GM19324 (cell line): ENCODE measurements around the gene ABAT.

ENCODE experiments used
- ATAC-seq: cut with Tn5 transposase; IDR thresholded peaks from one replicate; pipeline ENCODE4 v1.9.1; 2021; ENCODE audit warnings: mild to moderate bottlenecking, moderate library complexity; ENCODE audit not compliant: unreplicated experiment, low FRiP score

ABAT gene

DNA sequence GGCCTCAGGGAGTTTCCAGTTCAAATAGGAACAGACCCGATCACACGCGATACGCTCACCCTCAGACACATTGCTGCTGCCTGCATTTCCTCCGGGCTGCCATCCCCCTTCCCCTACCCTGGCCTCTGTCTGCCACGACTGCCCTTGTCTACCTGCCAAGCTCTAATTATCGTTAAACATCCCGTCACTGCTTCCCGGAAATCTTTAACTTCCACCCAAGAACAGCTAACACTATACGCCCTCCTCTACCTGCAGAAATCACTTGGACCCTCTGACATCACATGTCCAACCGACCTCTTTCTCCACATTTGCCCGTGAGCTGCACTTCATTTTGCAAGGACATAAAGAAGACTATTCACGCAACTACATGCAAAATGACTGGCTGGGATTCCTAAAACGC, 40.4 kb downstream of the ABAT start:
- no peak for ATAC-seq

DNA sequence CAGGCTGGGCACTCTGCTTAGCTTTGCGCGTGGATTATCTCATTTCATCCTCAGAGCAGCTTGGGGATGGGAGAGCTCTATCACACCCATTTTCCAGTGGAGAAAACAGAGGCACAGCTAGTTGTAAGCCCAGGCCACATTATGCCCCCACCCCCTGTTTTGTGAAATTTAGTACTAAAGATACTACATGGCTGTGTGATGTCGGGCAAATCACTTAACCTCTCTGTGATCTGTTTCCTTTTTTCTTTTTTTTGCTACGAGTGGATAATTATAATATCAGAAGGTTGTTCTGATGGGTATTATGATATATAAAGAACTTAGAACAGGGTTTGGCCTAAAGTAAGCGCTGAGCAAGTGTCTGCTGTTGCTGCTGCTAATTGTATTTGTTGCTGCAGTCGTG, 41.6 kb downstream of the ABAT start:
- no peak for ATAC-seq

DNA sequence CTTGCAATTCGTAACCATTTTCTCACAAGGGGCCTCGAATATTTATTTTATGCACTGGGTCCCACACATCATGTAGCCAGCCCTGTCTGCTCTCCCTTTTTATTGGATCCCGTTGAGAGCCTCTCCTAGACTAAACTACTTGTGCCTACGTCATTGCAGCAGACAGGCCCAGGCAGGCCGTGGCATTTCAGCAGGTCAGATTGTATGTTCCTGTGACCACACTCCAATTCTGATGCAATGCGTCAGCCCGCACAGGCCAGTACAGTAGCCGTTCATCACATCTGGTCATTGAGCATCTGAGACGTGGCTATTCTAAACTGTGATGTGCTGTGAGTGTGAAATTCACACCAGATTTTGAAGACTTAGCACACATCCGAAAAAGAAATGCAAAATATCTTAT, 42.2 kb downstream of the ABAT start:
- ATAC-seq = no peak

DNA sequence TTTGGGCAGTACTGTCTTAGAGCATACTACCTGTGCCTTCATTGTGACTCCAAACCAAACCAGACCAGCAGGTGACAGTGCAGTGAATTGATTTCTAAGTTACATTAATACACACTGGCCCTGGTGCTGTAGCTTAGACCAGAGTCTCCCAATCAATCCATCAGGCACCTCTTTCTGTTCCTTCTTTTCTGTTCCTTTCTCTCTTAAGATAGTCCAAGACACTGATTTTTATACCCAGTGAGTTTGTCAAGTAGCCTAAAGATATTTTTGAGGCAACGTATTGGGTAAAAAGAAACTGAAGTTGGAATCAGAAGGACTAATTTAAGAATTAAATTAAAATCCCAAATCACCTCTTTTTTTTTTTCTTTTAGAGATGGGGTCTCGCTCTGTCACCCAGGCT, 43.1 kb downstream of the ABAT start:
- no peak for ATAC-seq

DNA sequence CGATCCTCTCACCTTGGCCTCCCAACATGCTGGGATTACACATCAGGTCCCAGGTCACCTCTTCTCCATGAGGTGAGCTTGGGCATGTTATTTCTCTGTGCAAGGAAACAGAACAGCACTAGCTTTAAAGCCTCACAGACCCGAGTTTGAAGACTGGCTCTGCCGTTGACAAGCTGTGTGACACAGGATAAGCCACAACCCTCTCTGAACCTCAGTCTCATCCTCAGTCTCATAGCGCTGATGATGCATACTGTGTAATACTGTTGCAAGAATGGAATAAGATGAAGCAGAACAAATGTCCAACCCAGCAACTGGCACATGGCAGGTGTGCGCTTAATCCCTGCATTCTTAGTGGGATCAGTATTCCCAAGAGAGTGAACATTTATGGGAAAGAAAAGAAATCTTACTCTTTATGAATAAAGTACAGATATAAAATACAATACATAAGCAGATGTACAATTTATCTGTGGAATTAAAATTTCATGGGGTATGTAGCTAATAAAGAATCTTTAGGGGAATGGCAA, 43.5 kb downstream of the ABAT start:
- ATAC-seq = no peak

DNA sequence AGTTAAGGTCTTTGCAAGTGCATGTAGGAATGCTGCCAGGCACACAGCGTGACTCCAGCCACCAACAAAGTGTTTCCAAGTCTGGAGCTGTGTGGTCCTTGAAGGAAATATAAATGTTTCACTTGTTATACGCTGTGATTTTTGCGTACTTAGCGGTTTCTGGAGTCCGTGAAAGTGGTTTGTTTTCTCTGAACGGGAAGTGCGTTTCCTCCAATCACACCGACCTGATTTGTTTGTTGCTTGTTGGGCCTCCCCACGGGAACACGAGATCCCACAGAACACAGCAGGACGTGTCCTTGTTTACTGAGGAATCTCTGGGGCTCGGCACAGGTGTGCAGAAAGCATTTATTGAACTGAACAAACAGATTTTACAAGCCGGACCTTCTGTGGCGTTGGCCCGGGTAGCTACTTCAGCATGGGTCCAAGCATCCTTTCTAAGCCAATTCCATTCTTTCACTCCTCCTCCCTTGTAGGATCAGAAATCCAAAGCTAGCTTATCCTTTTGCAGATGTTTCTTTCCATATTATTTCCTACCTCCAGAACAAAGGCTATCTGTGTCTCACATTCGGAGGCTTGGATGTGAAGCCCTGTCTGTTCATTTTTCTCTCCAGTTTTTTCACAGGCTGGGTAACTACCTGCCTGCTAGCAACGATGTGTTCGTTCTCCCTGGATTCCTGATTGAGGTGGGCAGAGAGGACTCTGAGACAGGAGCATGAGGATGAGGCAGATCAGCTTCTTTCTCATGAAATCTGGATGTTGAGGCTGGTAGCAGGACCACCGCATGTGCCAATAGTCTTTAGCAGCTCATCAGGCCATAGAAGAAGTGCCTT, 44.6 kb downstream of the ABAT start:
- ATAC-seq = no peak

DNA sequence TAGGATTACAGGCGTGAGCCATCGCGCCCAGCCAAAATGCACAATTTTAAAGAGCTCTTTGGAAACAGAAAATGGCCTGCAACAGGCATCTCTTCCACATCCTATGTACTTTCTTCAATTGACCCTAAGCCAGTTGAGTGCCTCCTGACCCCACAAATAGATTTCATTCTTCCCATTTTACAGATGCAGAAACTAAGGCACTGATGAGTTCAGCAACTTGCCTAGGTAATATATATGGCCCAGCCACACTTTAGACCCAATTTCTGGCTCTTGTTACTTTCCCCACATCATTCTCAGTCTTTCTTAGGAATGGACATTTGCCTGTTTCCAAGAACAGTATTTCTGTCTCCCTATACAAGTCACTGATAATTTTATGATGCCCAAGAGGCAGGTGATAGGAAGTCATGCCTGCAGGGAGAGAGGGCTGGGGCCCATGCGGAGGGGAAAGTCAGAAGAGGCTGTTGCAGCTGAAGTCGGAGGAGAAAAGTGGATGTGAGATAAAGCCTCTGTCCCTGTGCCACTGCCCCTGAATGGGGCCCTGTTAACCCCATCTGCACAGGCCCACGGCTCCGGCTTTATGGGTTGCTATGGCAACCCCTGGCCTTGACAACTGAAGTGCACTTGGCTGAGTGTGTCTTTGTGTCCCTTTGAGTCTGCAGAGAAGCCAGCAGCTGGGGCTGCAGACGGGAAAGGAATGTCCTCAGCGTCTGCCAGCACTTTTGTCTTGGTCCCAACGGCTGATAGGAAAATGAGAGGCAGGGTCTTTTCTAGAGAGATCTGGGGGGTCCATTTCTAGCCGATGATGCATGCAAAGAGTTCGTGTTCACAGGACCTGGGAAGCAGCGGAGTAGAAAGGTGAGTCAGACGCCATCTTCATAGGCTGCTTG, 45.9 kb downstream of the ABAT start:
- no peak for ATAC-seq

DNA sequence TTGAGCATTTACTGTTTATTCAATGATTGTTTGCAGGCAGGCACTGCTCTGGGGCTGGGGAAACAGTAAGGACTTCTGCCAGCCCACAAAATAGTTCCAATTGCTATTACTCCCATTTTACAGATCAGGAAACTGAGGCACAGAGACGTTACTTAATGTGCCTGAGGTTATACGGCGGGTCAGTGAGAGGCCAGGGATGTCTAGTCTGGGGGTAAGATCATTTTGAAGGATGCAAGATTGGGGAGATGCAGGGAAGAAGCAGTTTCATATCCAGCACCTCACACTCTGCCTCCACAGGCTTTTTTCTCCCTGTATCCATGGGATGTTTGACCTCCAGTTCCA, 46.5 kb downstream of the ABAT start:
- ATAC-seq = no peak

DNA sequence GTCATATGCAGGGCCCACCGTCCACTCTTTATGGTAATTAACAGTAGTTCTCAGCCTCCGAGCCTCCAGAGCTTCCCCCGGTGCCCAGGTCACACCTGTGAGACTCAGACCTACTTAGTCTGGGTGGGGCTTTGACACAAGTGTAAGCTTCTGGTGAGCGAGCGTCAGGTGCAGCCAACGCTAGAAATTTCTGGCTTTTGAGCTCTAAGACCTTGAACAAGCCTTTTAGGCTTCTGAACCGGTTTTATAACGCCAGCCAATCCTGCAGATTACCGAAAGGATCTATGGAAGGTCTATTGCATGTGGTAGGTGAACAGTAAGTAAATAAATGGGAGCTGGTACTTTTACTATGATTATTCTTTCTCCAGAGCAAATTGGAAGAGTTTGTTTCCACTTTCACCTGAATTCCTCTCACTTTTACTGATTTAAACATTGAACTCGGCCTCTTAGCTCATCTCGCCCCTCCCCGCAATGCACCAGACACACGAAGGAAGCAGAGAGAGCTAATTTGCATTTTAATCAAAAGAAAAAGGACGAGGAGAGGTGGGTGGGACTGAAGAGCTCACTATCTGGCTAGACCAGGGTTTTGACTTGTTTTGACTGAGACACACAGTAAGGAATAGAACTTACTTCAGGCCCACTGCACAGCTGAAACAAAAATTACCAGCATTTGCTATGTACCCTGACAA, 47.1 kb downstream of the ABAT start:
- no peak for ATAC-seq

DNA sequence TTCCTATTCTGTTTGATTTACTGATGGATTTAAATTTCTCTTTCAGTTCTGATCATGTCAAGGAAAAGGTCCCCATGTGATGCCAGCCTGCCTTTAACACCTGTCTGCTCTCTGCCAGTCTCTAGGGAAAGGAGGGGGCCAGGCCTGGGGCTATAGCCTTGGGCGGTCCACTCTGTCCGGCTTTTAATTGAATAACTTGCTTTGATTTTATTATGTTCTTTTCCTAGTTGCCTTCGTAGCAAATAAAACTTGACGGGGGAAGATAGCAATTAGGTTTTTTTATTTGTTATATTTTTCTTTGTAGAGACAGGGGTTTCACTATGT, 47.6 kb downstream of the ABAT start:
- ATAC-seq = no peak

DNA sequence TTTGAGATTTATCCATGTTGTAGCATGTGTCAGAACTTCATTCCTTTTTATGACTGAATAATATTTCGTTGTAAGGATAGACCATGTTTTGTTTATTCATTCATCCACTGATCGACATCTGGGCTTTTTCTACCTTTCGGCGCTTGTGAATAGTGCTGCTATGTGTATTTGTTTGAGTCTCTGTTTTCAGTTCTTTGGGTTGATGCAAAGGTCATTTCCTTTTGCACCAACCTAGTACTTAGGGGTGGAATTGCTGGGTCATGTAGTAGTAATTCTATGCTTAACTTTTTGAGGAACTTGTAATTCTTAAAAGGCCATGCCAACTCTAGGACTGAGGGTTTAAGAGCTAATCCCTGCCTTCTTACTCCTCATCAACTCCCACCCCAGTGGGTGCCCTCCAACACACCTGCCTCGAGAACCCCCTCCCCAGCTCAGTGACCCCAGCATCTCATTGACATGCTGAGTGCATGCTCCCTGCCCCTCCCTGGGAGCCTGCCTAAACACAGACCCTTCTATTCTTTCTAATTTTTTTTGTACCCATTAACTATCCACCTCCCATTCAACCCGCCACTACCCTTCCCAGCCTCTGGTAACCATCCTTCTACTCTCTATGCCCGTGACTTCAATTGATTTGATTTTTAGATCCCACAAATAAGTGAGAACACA, 51.2 kb downstream of the ABAT start:
- no peak for ATAC-seq

DNA sequence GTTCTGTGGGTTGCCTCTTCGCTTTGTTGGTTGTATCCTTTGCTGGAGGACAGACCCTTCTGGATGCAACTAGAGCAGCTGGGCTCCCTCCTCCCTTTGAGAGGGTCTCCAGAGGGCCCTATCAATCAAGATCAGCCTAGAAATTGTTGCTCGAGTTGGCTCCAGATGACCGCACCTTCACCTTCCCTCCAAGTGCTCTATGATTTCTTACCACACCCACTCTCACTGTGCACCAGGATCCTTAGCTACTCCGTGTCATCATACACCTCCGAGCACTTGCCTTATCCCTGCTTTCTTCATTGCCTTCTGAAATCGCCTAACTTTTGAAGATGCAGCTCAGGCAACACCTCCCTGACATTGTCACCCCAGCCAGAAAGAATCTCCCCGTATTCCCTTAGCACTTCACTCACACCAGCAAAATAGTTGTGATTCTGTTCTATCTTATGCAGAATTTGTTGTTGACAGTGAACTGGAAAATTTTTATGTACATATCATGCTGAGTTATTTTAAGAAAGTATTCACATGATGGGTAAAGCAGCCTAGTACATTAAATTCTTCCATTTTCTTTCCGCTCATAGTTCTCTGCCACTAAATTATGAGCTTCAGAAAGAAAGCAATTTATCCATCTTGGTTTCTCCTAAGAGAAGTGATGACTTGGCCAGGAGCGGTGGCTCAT, 52.9 kb downstream of the ABAT start:
- ATAC-seq = no peak

DNA sequence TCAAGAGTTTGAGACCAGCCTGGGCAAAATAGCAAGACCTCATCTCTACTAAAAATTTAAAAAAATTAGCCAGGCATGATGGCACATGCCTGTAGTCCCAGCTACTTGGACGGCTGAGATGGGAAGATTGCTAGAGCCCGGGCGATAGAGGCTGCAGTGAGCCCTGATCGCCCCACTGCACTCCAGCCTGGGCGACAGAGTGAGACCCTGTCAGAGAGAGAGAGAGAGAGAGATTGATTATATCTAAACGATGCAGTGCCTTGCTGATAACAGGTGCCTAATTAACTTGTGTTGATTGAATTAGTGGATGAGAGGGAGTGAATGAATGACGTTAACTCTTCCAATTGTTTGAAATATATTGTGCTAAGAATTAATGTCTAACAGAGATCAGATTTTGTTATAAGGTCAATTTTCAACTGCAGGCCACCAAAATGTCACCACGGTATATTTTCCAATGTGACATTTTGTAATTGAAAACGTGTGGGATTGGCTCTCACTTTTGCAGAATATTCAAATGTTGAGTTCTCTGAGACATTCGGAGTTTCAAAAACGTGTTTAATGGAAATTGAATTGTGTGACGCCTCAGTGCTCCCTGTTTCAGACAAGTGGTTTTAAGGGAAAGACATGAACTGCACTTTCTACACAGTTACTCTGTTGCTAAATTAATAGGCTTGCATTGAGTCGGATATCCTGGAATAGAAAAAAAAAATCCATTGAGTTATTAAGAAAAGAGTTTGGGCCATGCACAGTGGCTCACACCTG, 53.6 kb downstream of the ABAT start:
- no peak for ATAC-seq

DNA sequence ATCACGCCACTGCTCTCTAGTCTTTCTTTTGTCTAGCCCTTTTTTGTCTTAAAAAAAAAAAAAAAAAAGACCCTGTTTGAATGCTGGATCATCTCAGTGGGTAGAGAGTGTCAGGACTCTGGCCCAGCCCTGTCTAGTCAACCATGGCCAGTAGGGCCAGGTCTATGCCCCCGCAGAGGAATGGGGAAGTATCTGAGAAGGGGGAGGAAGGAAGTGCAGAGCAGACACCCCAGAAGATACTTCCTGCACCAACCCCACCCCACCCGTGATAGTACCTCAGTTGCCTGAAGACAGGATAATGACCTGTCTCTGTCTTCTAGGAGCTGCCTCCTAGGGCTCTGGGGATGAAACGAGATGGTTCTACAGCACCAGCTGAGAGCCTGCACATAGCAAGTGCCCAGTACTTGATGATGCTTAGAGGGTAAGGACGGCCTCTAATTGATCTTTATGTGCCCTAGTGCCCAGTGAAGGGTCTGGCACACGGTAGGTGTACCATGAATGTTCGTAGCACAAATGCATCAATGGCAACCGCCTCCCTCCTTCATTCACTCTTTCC, 55.4 kb downstream of the ABAT start:
- ATAC-seq = no peak

DNA sequence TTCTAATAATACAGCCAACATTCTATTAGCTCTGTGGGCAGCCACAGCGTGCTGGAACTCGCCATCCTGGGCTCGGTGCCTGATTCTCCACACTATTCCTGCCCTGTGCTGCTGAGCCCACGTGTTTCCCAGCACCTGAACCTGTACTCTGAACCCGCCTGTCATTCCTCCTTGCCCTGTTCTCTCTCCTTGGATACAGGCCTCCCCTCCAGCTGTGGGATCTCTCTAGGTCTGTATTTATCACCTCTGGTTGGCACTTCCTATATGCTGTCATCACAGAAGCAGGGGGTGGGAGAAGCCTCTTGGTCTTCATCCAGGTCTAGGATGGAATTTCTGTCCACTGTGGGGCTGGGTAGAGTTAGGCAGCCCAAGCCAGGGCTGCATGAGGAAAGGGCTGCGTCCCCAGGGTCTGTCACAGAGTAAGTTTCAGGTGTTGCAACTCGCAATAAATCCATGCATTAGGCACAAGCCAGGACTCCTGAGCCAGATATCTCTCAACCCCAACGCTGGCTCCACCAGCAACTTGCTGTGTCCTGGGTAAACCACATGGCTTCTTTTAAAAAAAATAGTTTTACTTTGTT, 56.0 kb downstream of the ABAT start:
- no peak for ATAC-seq

DNA sequence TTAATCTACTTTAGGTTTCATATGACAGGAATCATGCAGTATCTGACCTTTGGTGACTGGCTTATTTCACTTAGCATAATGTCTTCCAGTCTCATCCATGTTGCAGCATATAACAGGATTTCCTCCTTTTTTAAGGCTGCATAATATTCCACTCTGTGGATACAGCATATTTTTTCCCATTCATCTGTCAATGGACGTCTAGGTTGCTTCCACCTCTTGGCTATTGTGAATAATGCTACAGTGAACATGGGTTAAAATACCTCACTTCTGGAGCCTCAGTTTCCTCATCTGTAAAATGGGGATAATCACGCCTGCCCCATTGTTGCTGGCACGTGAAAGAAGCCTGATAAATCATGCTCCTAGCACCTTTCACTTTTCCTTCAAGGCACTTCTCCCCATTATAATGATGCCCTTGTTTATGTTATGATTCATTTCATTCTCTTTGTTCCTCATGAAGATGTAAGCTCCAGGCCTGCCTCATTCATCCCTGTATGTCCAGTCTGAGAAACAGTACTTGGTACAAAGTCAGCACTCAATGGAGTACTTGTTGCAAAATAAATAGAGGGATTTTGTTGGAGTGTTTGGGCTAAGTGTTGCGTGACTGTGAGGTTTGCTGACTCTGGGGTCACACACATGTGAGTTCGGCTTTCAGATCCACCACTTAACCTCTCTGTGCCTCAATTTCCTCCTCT, 59.6 kb downstream of the ABAT start:
- no peak for ATAC-seq

DNA sequence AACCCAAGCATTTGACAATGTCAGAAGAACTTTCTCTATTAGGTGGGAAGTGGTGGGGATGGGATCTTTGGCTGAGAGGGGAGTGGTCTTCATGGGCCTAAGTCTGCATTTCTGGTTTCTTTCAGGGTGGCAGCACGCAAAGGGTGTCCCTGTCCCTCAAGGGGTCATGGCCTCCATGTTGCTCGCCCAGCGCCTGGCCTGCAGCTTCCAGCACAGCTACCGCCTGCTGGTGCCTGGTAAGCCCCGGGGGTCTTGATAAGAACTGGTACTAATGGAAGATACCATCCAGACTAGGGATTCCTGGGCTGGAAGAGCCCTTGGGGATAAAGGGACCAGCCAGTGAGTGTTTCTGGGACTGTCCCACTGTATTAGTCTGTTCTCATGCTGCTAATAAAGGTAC, 61.2 kb downstream of the ABAT start:
- no peak for ATAC-seq

DNA sequence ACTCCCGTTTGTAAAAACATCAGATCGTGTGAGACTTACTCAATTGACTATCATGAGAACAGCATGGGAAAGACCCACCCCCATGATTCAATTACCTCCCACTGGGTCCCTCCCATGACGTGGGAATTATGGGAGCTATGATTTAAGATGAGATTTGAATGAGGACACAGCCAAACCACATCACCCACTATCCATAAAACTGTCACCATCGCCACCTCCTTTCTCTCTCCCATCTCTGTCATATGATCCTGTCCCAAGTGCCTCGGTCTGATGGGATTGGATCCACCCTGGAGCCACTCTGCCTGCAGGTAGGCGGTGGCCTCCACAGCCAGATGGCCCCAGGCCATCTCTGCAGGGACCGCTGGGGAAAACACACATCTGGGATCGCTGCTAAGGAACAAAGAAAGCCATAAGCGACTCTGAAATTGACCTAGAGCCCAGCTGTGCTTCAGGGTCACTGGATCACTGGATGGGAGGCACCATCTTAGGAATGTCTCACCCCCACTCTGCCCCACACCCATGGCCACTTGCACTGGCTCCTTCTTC, 61.8 kb downstream of the ABAT start:
- ATAC-seq = no peak
